HepG2 (cell line): ENCODE measurements around the gene NEK6. TPM values are rescaled to one million over a fixed set of nuclear protein-coding genes. Genes with fewer than 3 reads are reported as not detected.

Experiments
- AKNA ChIP-seq: sonication (generic); formaldehyde crosslinking; IDR thresholded peaks from 2 replicates; pipeline ENCODE4 v1.4.0; 2020; ENCODE audit warnings: missing genetic modification reagents, borderline replicate concordance
- BORCS8-MEF2B ChIP-seq: sonication (generic); formaldehyde crosslinking; IDR thresholded peaks from 2 replicates; pipeline ENCODE4 v1.8.0; 2022; ENCODE audit warnings: mild to moderate bottlenecking, missing genetic modification reagents
- DMTF1 ChIP-seq: sonication (generic); formaldehyde crosslinking; IDR thresholded peaks from 2 replicates; pipeline ENCODE4 v1.4.0; 2020; ENCODE audit warnings: mild to moderate bottlenecking, missing genetic modification reagents
- FOXK1 ChIP-seq: sonication (generic); formaldehyde crosslinking; IDR thresholded peaks from 2 replicates; pipeline ENCODE4 v1.4.0; 2020; ENCODE audit warnings: low read depth, missing genetic modification reagents, borderline replicate concordance
- FOXO4 ChIP-seq: sonication (generic); formaldehyde crosslinking; conservative IDR thresholded peaks from 2 replicates; pipeline ENCODE4 v1.8.1; 2023; ENCODE audit warnings: missing genetic modification reagents
- KDM5B ChIP-seq: sonication (generic); formaldehyde crosslinking; IDR thresholded peaks from 2 replicates; pipeline ENCODE4 v1.4.0; 2020; ENCODE audit warnings: missing genetic modification reagents, mild to moderate bottlenecking, borderline replicate concordance
- NR0B2 ChIP-seq: sonication (generic); formaldehyde crosslinking; IDR thresholded peaks from 2 replicates; pipeline ENCODE4 v1.4.0; 2020; ENCODE audit warnings: mild to moderate bottlenecking, missing genetic modification reagents
- PLRG1 ChIP-seq: fragments of 450-650 bp; conservative IDR thresholded peaks from 2 replicates; pipeline ENCODE4 v1.6.1; 2016
- SNRNP70 ChIP-seq: fragments of 200-400 bp; formaldehyde crosslinking; IDR thresholded peaks from 2 replicates; pipeline ENCODE4 v1.6.1; 2017; ENCODE audit warnings: mild to moderate bottlenecking, low read depth, low read length, moderate library complexity
- STAG1 ChIP-seq: sonication (generic); formaldehyde crosslinking; IDR thresholded peaks from 2 replicates; pipeline ENCODE4 v1.4.0; 2020; ENCODE audit warnings: missing genetic modification reagents
- TCF7 ChIP-seq: sonication (generic); IDR thresholded peaks from 2 replicates; pipeline ENCODE4 v1.6.1; 2016; ENCODE audit warnings: antibody characterized with exemption, low read depth
- ZBTB7B ChIP-seq: sonication (generic); formaldehyde crosslinking; IDR thresholded peaks from 2 replicates; pipeline ENCODE4 v1.4.0; 2020; ENCODE audit warnings: missing genetic modification reagents
- ZFAT ChIP-seq: sonication (generic); formaldehyde crosslinking; conservative IDR thresholded peaks from 2 replicates; pipeline ENCODE4 v1.8.1; 2023; ENCODE audit warnings: missing genetic modification reagents, inconsistent platforms
- ZNF331 ChIP-seq: sonication (generic); formaldehyde crosslinking; IDR thresholded peaks from 2 replicates; pipeline ENCODE4 v1.4.0; 2020; ENCODE audit warnings: missing genetic modification reagents
- ZNF335 ChIP-seq: sonication (generic); formaldehyde crosslinking; IDR thresholded peaks from 2 replicates; pipeline ENCODE4 v1.4.0; 2020; ENCODE audit warnings: missing genetic modification reagents
- ZNF547 ChIP-seq: sonication (generic); formaldehyde crosslinking; IDR thresholded peaks from 2 replicates; pipeline ENCODE4 v1.5.1; 2020; ENCODE audit warnings: mild to moderate bottlenecking, missing genetic modification reagents
- ZNF644 ChIP-seq: IDR thresholded peaks from 2 replicates; pipeline ENCODE4 v1.6.1; 2016; ENCODE audit warnings: low read depth
- polyA plus RNA-seq, 8 experiments: library from polyadenylated mRNA; depleted of rRNA in 3 of 8; stranded (reverse) in 7 of 8; unstranded in 1 of 8; fragments of >200 nt; fragmentation: Illumina TruSeq in 4 of 8; extraction: Trizol in 4 of 8; gene quantifications; 2 replicates each; pipeline versions ENCODE4 v1.2.1 to v1.2.3, GENCODE V29; 2011 to 2016; ENCODE audit warnings: low read depth in 4 of 8, missing spikeins in 1 of 8, mixed read lengths in 1 of 8; ENCODE audit not compliant: insufficient read depth in 1 of 8
- total RNA-seq, 5 experiments: library from RNA; depleted of rRNA; stranded (reverse); fragments of >200 nt; fragmentation: Illumina TruSeq; extraction: Trizol; gene quantifications; 2 replicates each; pipeline ENCODE4 v1.2.3, GENCODE V29; 2016; ENCODE audit warnings: low read depth in 1 of 5
- TF ChIP-seq, protein P1 (sequence below): sonication (generic); formaldehyde crosslinking; IDR thresholded peaks from 2 replicates; pipeline ENCODE4 v1.8.0; 2022; ENCODE audit warnings: missing genetic modification reagents, mild to moderate bottlenecking, inconsistent platforms, borderline replicate concordance
- TF ChIP-seq, protein P2 (sequence below): sonication (generic); formaldehyde crosslinking; IDR thresholded peaks from 2 replicates; pipeline ENCODE4 v1.8.1; 2023; ENCODE audit warnings: mild to moderate bottlenecking, missing genetic modification reagents

The NEK6 gene
- total and polyA plus RNA-seq, 2 of the 13 experiments (the other 11 are each of a cell fraction or from before 2014, with no cell fraction given), result 30.4 to 119 TPM

DNA sequence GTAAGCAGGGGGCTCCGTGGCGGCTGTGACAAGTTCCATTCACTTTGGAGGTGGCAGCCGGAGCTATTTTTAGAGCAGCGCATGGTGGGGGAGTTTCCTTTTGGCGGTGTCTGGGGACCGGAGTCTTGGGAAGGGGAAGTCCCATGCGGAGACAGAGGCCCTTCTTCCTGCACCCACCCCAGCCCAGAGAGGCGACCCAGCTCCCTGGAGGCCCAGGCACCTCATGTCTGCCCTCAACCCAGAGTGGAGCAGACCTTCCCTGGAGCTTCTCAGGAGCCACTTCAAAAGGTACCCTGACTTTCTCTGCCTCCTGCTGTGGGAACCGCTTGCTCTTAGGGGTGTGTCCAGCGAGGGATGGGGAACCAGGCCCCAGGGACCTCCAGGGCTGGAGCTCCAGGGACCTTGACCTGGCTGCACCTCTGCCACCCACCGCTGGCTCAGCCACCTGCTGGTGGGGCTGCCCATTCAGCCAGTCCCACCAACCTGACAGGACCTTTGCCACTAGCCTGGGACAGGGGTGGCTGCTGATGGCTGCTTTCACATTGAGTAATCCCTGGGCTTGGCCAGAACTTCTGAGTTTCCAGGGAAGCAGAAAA lies 34.1 kb downstream of the NEK6 start (continued):
- TF ChIP-seq AKNA (no peak), ZNF331 (CRISPR knock-in tag) (no peak; the same call in 1 of the 2 replicates), PLRG1 (no peak), STAG1 (CRISPR knock-in tag) (peak; percentile 22; the same call in 1 of the 2 replicates), FOXK1 (CRISPR knock-in tag) (no peak), ZNF335 (CRISPR knock-in tag) (no peak), ZBTB7B (CRISPR knock-in tag) (peak; percentile 63; the same call in 1 of the 2 replicates), ZNF644 (no peak), TCF7 (no peak), ZNF547 (CRISPR knock-in tag) (no peak), ZFAT (no peak), KDM5B (CRISPR knock-in tag) (no peak), DMTF1 (CRISPR knock-in tag) (no peak), SNRNP70 (no peak), NR0B2 (CRISPR knock-in tag) (0 out of 2 replicates have a peak, but pooled peaks have one; percentile 35), BORCS8-MEF2B (CRISPR knock-in tag) (no peak), FOXO4 (CRISPR knock-in tag) (no peak)
- TF ChIP-seq, protein P1, sequence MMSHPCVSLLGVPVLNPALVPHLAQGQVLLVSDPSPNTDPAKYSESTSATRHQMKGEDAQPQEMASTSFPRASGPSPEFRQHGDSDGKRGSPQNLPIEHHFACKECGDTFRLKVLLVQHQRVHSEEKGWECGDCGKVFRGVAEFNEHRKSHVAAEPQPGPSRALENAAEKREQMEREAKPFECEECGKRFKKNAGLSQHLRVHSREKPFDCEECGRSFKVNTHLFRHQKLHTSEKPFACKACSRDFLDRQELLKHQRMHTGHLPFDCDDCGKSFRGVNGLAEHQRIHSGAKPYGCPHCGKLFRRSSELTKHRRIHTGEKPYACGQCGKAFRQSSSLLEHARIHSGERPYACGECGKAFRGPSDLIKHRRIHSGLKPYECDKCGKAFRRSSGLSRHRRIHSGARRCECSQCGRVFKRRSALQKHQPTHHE (CRISPR knock-in tag), result no peak
- TF ChIP-seq, protein P2, sequence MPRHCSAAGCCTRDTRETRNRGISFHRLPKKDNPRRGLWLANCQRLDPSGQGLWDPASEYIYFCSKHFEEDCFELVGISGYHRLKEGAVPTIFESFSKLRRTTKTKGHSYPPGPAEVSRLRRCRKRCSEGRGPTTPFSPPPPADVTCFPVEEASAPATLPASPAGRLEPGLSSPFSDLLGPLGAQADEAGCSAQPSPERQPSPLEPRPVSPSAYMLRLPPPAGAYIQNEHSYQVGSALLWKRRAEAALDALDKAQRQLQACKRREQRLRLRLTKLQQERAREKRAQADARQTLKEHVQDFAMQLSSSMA (CRISPR knock-in tag), result no peak
